K562 (cell line): ENCODE measurements around the gene EIF1B. TPM values are rescaled to one million over a fixed set of nuclear protein-coding genes. Genes with fewer than 3 reads are reported as not detected.

Experiments used
- AFF4 ChIP-seq: sonication (generic); formaldehyde crosslinking; IDR thresholded peaks from 2 replicates; pipeline ENCODE4 v1.8.0; 2023; ENCODE audit warnings: mild to moderate bottlenecking, missing genetic modification reagents
- CEBPG ChIP-seq, 3 experiments: fragments of 200-800 bp in 1 of 3; sonication (Bioruptor generic) in 1 of 3; sonication (generic) in 1 of 3; formaldehyde crosslinking in 1 of 3; IDR thresholded peaks in 2 of 3; conservative IDR thresholded peaks in 1 of 3; 2 replicates each; pipeline versions ENCODE4 v1.6.1 to v1.8.0; 2016 to 2022; ENCODE audit warnings: missing compliant biosample characterization in 2 of 3, missing genetic modification characterization in 2 of 3, mild to moderate bottlenecking in 1 of 3, missing genetic modification reagents in 1 of 3
- FOXK1 ChIP-seq: sonication (generic); formaldehyde crosslinking; IDR thresholded peaks from 2 replicates; pipeline ENCODE4 v1.8.0; 2022; ENCODE audit warnings: missing genetic modification reagents, mild to moderate bottlenecking, borderline replicate concordance
- GABPB2 ChIP-seq: fragments of 250-450 bp; sonication (Bioruptor Pico); conservative IDR thresholded peaks from 2 replicates; pipeline ENCODE4 v1.5.1; 2021; ENCODE audit warnings: mild to moderate bottlenecking
- HMGXB4 ChIP-seq: sonication (generic); formaldehyde crosslinking; IDR thresholded peaks from 2 replicates; pipeline ENCODE4 v1.8.1; 2023; ENCODE audit warnings: mild to moderate bottlenecking, missing genetic modification reagents
- MBD1 ChIP-seq: fragments of 250-450 bp; sonication (Bioruptor Pico); IDR thresholded peaks from 2 replicates; pipeline ENCODE4 v1.8.0; 2022; ENCODE audit warnings: inconsistent platforms
- MLLT1 ChIP-seq, 2 experiments: fragments of 450-650 bp; IDR thresholded peaks; 2 replicates each; pipeline ENCODE4 v1.6.1; 2016
- SAP30 ChIP-seq: fragments of 200-600 bp; sonication (generic); IDR thresholded peaks from 2 replicates; pipeline ENCODE4 v1.6.1; 2012; ENCODE audit warnings: borderline replicate concordance, low read depth, mild to moderate bottlenecking, moderate library complexity, low read length, control low read depth, inconsistent platforms; ENCODE audit not compliant: insufficient read depth, poor library complexity, severe bottlenecking
- THAP7 ChIP-seq: fragments of 250-450 bp; sonication (Bioruptor Pico); IDR thresholded peaks from 2 replicates; pipeline ENCODE4 v1.5.0; 2021
- ZBTB17 ChIP-seq: fragments of 450-650 bp; formaldehyde crosslinking; IDR thresholded peaks from 2 replicates; pipeline ENCODE4 v1.4.0; 2020; ENCODE audit warnings: mild to moderate bottlenecking
- ZNF384 ChIP-seq: IDR thresholded peaks from 2 replicates; pipeline ENCODE4 v1.6.1; 2012; ENCODE audit warnings: low read depth, low read length, improper control_type of control experiment
- polyA plus RNA-seq, 8 experiments: library from polyadenylated mRNA; depleted of rRNA in 4 of 8; stranded (reverse) in 5 of 8; unstranded in 3 of 8; fragments of >200 nt; fragmentation: Nextera tagmentation in 2 of 8; fragmentation: Illumina TruSeq in 1 of 8; extraction: Ambion mirVana in 2 of 8; extraction: Trizol in 1 of 8; gene quantifications; 2 replicates each; pipeline versions ENCODE4 v1.2.1 to v1.2.3, GENCODE V29; 2011 to 2014; ENCODE audit warnings: inconsistent platforms in 1 of 8, missing spikeins in 1 of 8
- total RNA-seq, 7 experiments: library from RNA; depleted of rRNA in 6 of 7; stranded (reverse); fragments of >200 nt in 6 of 7; fragmentation: Illumina TruSeq in 2 of 7; extraction: Trizol in 2 of 7; gene quantifications; 2 replicates each; pipeline versions ENCODE4 v1.2.1 to v1.2.3, GENCODE V29; 2011 to 2021; ENCODE audit warnings: low replicate concordance in 1 of 7
- TF ChIP-seq, protein P1 (sequence below): fragments of 250-450 bp; sonication (Bioruptor Pico); IDR thresholded peaks from 2 replicates; pipeline ENCODE4 v1.4.0; 2020; ENCODE audit warnings: borderline replicate concordance

EIF1B gene
- total and polyA plus RNA-seq, 9 of the 15 experiments (the other 6 are each of a cell fraction or from before 2014, with no cell fraction given), result 18.1 to 184 (median 78.9) TPM

GRCh38 chr3:40309925-40310695 lies 603 bp downstream of the EIF1B start (continued):
- TF ChIP-seq, protein P1, sequence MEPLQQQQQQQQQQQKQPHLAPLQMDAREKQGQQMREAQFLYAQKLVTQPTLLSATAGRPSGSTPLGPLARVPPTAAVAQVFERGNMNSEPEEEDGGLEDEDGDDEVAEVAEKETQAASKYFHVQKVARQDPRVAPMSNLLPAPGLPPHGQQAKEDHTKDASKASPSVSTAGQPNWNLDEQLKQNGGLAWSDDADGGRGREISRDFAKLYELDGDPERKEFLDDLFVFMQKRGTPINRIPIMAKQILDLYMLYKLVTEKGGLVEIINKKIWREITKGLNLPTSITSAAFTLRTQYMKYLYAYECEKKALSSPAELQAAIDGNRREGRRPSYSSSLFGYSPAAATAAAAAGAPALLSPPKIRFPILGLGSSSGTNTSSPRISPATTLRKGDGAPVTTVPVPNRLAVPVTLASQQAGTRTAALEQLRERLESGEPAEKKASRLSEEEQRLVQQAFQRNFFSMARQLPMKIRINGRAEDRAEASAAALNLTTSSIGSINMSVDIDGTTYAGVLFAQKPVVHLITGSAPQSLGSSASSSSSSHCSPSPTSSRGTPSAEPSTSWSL (CRISPR knock-in tag), result 0 out of 2 replicates have a peak, but pooled peaks have one; percentile 53
- TF ChIP-seq THAP7 (CRISPR knock-in tag) (no peak), HMGXB4 (0 out of 2 replicates have a peak, but pooled peaks have one; percentile 29), FOXK1 (CRISPR knock-in tag) (no peak), ZNF384 (no peak), CEBPG (CRISPR knock-in tag; IDR thresholded peaks at IDR 0.05) (no peak), CEBPG (tag; conservative IDR thresholded peaks at IDR 0.05 in 1 of 2, IDR thresholded peaks at IDR 0.05 in 1 of 2) (no peak), GABPB2 (no peak), ZBTB17 (no peak), MLLT1 (IDR thresholded peaks at IDR 0.05) (peak; percentile 6 to 65; a peak in 1 of 4 replicates), AFF4 (CRISPR knock-in tag) (peak; percentile 62), MBD1 (no peak), SAP30 (peak; percentile 35)
